HepG2 (cell line): Measurements from ENCODE around the gene CDK2AP2. TPM values are rescaled to one million over a fixed set of nuclear protein-coding genes. Genes with fewer than 3 reads are reported as not detected.

Experiments used
- ATF3 ChIP-seq: sonication (generic); formaldehyde crosslinking; IDR thresholded peaks from 2 replicates; pipeline ENCODE4 v1.4.0; 2020; ENCODE audit warnings: missing genetic modification reagents
- CBX5 ChIP-seq: sonication (generic); formaldehyde crosslinking; IDR thresholded peaks from 2 replicates; pipeline ENCODE4 v1.4.0; 2020; ENCODE audit warnings: missing genetic modification reagents, borderline replicate concordance
- HDAC1 ChIP-seq: sonication (generic); formaldehyde crosslinking; IDR thresholded peaks from 2 replicates; pipeline ENCODE4 v1.5.1; 2020; ENCODE audit warnings: mild to moderate bottlenecking, missing genetic modification reagents
- KDM5B ChIP-seq: sonication (generic); formaldehyde crosslinking; IDR thresholded peaks from 2 replicates; pipeline ENCODE4 v1.4.0; 2020; ENCODE audit warnings: missing genetic modification reagents, mild to moderate bottlenecking, borderline replicate concordance
- LCORL ChIP-seq, 2 experiments: fragments of 450-650 bp in 1 of 2; sonication (generic) in 1 of 2; formaldehyde crosslinking in 1 of 2; IDR thresholded peaks; 2 replicates each; pipeline versions ENCODE4 v1.5.0 to v1.6.1; 2017 to 2020; ENCODE audit warnings: antibody characterized with exemption in 1 of 2, missing genetic modification reagents in 1 of 2
- MAZ ChIP-seq, 2 experiments: sonication (generic) in 1 of 2; formaldehyde crosslinking in 1 of 2; IDR thresholded peaks; 2 replicates each; pipeline versions ENCODE4 v1.5.0 to v1.6.1; 2012 to 2020; ENCODE audit warnings: low read depth in 2 of 2, mild to moderate bottlenecking in 2 of 2, borderline replicate concordance in 1 of 2, improper control_type of control experiment in 1 of 2, low read length in 1 of 2, missing genetic modification reagents in 1 of 2, moderate library complexity in 1 of 2
- NR2F6 ChIP-seq, 2 experiments: IDR thresholded peaks; 2 replicates each; pipeline ENCODE4 v1.6.1; 2016; ENCODE audit warnings: antibody characterized with exemption in 1 of 2, mild to moderate bottlenecking in 1 of 2
- RFX3 ChIP-seq: IDR thresholded peaks from 2 replicates; pipeline ENCODE4 v1.6.1; 2016; ENCODE audit warnings: missing biosample characterization, missing genetic modification reagents
- SALL1 ChIP-seq: sonication (generic); formaldehyde crosslinking; IDR thresholded peaks from 2 replicates; pipeline ENCODE4 v1.8.0; 2022; ENCODE audit warnings: mild to moderate bottlenecking, missing genetic modification reagents
- SP1 ChIP-seq, 2 experiments: fragments of 450-650 bp in 1 of 2; sonication (generic) in 1 of 2; formaldehyde crosslinking in 1 of 2; IDR thresholded peaks; 2 replicates each; pipeline versions ENCODE4 v1.4.0 to v1.6.1; 2016 to 2020; ENCODE audit warnings: missing genetic modification reagents in 1 of 2
- TARDBP ChIP-seq: sonication (generic); formaldehyde crosslinking; IDR thresholded peaks from 2 replicates; pipeline ENCODE4 v1.8.0; 2022; ENCODE audit warnings: mild to moderate bottlenecking, missing genetic modification reagents
- WIZ ChIP-seq: sonication (generic); formaldehyde crosslinking; IDR thresholded peaks from 2 replicates; pipeline ENCODE4 v1.5.1; 2020; ENCODE audit warnings: mild to moderate bottlenecking, missing genetic modification reagents
- ZBTB38 ChIP-seq: sonication (generic); formaldehyde crosslinking; IDR thresholded peaks from 2 replicates; pipeline ENCODE4 v1.5.1; 2020; ENCODE audit warnings: mild to moderate bottlenecking, missing genetic modification reagents
- ZNF232 ChIP-seq: sonication (generic); formaldehyde crosslinking; IDR thresholded peaks from 2 replicates; pipeline ENCODE4 v1.4.0; 2020; ENCODE audit warnings: missing genetic modification reagents, borderline replicate concordance
- ZNF280D ChIP-seq: sonication (generic); formaldehyde crosslinking; IDR thresholded peaks from 2 replicates; pipeline ENCODE4 v1.5.1; 2020; ENCODE audit warnings: mild to moderate bottlenecking, missing genetic modification reagents
- polyA plus RNA-seq, 8 experiments: library from polyadenylated mRNA; depleted of rRNA in 3 of 8; stranded (reverse) in 7 of 8; unstranded in 1 of 8; fragments of >200 nt; fragmentation: Illumina TruSeq in 4 of 8; extraction: Trizol in 4 of 8; gene quantifications; 2 replicates each; pipeline versions ENCODE4 v1.2.1 to v1.2.3, GENCODE V29; 2011 to 2016; ENCODE audit warnings: low read depth in 4 of 8, missing spikeins in 1 of 8, mixed read lengths in 1 of 8; ENCODE audit not compliant: insufficient read depth in 1 of 8
- total RNA-seq, 5 experiments: library from RNA; depleted of rRNA; stranded (reverse); fragments of >200 nt; fragmentation: Illumina TruSeq; extraction: Trizol; gene quantifications; 2 replicates each; pipeline ENCODE4 v1.2.3, GENCODE V29; 2016; ENCODE audit warnings: low read depth in 1 of 5
- TF ChIP-seq, protein P1 (sequence below): sonication (generic); formaldehyde crosslinking; IDR thresholded peaks from 2 replicates; pipeline ENCODE4 v1.4.0; 2020; ENCODE audit warnings: missing genetic modification reagents
- TF ChIP-seq, protein P2 (sequence below): sonication (generic); formaldehyde crosslinking; IDR thresholded peaks from 2 replicates; pipeline ENCODE4 v1.5.0; 2020; ENCODE audit warnings: missing genetic modification reagents

Gene CDK2AP2
- total and polyA plus RNA-seq, 2 of the 13 experiments (the other 11 are each of a cell fraction or from before 2014, with no cell fraction given): 15.0 to 23.2 TPM

DNA sequence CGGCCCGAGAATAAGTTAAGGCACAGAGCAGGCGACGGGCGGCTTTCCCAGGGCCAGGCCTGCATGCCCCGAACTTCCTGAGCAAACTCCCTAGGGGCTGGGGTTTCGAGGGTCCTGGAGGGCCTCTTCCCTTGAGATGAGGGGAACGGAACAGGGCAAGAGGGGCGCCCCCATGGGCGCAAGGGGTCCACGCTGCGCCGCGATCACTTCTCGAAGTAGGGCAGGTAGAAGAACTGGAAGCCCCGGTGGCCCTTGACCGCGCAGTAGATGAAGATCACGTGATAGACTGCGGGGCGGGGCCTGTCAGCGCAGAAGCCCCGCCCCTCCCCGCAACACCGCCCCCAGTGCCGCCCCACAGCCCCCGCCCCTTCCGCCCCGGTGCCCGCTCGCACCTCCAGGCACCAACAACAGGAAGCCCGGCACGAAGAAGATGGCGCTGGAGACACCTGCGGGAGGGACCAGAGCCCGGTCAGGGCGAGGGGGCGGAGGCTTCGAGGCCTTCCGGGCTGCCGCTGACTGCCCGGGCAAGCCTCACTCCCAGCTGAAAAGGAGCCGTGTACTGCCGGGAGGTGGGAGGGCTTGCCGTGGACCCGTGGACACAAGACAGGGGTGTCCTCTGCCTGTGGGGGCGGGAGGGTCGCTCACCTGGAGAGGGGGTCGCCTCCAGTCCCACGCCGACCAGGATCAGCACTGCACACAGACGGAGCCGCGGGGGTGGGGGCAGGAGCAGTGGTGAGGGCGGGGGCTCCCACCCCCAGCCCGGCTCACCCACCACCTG, 43.4 kb downstream of the CDK2AP2 start (continued):
- TF ChIP-seq, protein P1, sequence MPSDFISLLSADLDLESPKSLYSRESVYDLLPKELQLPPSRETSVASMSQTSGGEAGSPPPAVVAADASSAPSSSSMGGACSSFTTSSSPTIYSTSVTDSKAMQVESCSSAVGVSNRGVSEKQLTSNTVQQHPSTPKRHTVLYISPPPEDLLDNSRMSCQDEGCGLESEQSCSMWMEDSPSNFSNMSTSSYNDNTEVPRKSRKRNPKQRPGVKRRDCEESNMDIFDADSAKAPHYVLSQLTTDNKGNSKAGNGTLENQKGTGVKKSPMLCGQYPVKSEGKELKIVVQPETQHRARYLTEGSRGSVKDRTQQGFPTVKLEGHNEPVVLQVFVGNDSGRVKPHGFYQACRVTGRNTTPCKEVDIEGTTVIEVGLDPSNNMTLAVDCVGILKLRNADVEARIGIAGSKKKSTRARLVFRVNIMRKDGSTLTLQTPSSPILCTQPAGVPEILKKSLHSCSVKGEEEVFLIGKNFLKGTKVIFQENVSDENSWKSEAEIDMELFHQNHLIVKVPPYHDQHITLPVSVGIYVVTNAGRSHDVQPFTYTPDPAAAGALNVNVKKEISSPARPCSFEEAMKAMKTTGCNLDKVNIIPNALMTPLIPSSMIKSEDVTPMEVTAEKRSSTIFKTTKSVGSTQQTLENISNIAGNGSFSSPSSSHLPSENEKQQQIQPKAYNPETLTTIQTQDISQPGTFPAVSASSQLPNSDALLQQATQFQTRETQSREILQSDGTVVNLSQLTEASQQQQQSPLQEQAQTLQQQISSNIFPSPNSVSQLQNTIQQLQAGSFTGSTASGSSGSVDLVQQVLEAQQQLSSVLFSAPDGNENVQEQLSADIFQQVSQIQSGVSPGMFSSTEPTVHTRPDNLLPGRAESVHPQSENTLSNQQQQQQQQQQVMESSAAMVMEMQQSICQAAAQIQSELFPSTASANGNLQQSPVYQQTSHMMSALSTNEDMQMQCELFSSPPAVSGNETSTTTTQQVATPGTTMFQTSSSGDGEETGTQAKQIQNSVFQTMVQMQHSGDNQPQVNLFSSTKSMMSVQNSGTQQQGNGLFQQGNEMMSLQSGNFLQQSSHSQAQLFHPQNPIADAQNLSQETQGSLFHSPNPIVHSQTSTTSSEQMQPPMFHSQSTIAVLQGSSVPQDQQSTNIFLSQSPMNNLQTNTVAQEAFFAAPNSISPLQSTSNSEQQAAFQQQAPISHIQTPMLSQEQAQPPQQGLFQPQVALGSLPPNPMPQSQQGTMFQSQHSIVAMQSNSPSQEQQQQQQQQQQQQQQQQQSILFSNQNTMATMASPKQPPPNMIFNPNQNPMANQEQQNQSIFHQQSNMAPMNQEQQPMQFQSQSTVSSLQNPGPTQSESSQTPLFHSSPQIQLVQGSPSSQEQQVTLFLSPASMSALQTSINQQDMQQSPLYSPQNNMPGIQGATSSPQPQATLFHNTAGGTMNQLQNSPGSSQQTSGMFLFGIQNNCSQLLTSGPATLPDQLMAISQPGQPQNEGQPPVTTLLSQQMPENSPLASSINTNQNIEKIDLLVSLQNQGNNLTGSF (CRISPR knock-in tag): 0 out of 2 replicates have a peak, but pooled peaks have one; percentile 18
- no peak for TF ChIP-seq NR2F6 (IDR thresholded peaks at IDR 0.05)
- peak; percentile 5; the same call in 1 of the 2 replicates for TF ChIP-seq NR2F6 (CRISPR knock-in tag; IDR thresholded peaks at IDR 0.05)
- TF ChIP-seq ZNF280D (CRISPR knock-in tag): peak; percentile 58; the same call in 1 of the 2 replicates
- TF ChIP-seq, protein P2, sequence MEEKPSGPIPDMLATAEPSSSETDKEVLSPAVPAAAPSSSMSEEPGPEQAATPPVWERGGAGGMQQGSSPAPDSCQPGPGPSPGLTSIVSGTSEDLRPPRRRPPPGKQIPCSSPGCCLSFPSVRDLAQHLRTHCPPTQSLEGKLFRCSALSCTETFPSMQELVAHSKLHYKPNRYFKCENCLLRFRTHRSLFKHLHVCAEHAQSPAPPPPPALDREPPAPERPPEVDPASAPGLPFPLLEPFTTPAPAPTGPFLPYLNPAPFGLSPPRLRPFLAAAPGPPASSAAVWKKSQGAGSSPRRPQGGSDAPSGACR (CRISPR knock-in tag): peak; percentile 73; the same call in 1 of the 2 replicates
- TF ChIP-seq KDM5B (CRISPR knock-in tag): peak; percentile 67
- TF ChIP-seq ATF3 (CRISPR knock-in tag): no peak
- TF ChIP-seq TARDBP (CRISPR knock-in tag): peak; percentile 41; the same call in 1 of the 2 replicates
- TF ChIP-seq LCORL (IDR thresholded peaks at IDR 0.05): no peak
- peak; percentile 51; the same call in 1 of the 2 replicates for TF ChIP-seq LCORL (CRISPR knock-in tag; IDR thresholded peaks at IDR 0.05)
- no peak for TF ChIP-seq SP1 (IDR thresholded peaks at IDR 0.05)
- peak; percentile 37; the same call in 1 of the 2 replicates for TF ChIP-seq SP1 (CRISPR knock-in tag; IDR thresholded peaks at IDR 0.05)
- peak; percentile 48 for TF ChIP-seq HDAC1
- TF ChIP-seq RFX3: no peak
- peak; percentile 48; the same call in 1 of the 2 replicates for TF ChIP-seq SALL1 (CRISPR knock-in tag)
- 0 out of 2 replicates have a peak, but pooled peaks have one; percentile 56 for TF ChIP-seq CBX5 (CRISPR knock-in tag)
- peak; percentile 54; the same call in 1 of the 2 replicates for TF ChIP-seq MAZ (IDR thresholded peaks at IDR 0.05; ENCODE audit: borderline replicate concordance, low read depth, low read length)
- 0 out of 2 replicates have a peak, but pooled peaks have one; percentile 54 for TF ChIP-seq MAZ (CRISPR knock-in tag; IDR thresholded peaks at IDR 0.05; ENCODE audit: low read depth)
- TF ChIP-seq WIZ (CRISPR knock-in tag): no peak
- TF ChIP-seq ZNF232 (CRISPR knock-in tag): peak; percentile 39; the same call in 1 of the 2 replicates
- TF ChIP-seq ZBTB38: peak; percentile 16; the same call in 1 of the 2 replicates
